ENCODE results near the gene LGALS16.
A peak's percentile ranks its signal among the peaks of the same experiment; 100 is the strongest.
"Not testable (repeated sequence)": the region's sequence is repeated elsewhere in the genome, so short reads cannot be mapped to it uniquely, and the experiment has no call there.

The LGALS16 gene

GRCh38 chr19:39655613-39656012, at the start of gene LGALS16:
TSS of gene LGALS16 (plus strand) at chr19:39655913. CDS start at chr19:39655962, 49 bp downstream.
- DNase-seq (no peak), ATAC-seq (no peak)

- no peak for DNase-seq
- ATAC-seq = no peak
These were observed 48.7 kb upstream of the LGALS16 start for GRCh38 chr19:39607021-39607420.

GRCh38 chr19:39607561-39607960, 48.2 kb upstream of the LGALS16 start:
- no peak for DNase-seq
- no peak for ATAC-seq

- ATAC-seq (no peak), DNase-seq (no peak)
These were observed 42.1 kb upstream of the LGALS16 start for GRCh38 chr19:39613597-39613996.

- no peak for DNase-seq
- no peak for ATAC-seq
These were observed 38.0 kb upstream of the LGALS16 start for GRCh38 chr19:39617745-39618144.

- no peak for ATAC-seq
- no peak for DNase-seq
These were observed 31.8 kb upstream of the LGALS16 start for GRCh38 chr19:39623946-39624345.

- not testable (repeated sequence) for ATAC-seq, DNase-seq
These were observed 28.1 kb upstream of the LGALS16 start for GRCh38 chr19:39627631-39628030.

- DNase-seq (no peak), ATAC-seq (no peak)
These were observed 24.5 kb upstream of the LGALS16 start for GRCh38 chr19:39631178-39631577.

GRCh38 chr19:39631626-39632025, 24.1 kb upstream of the LGALS16 start:
- DNase-seq (no peak), ATAC-seq (no peak)

GRCh38 chr19:39637891-39638290, 17.8 kb upstream of the LGALS16 start:
- ATAC-seq (peak; percentile 28), DNase-seq (no peak)

- ATAC-seq = no peak
- DNase-seq = no peak
These were observed 13.9 kb upstream of the LGALS16 start for GRCh38 chr19:39641773-39642172.

- ATAC-seq (no peak), DNase-seq (no peak)
These were observed 12.1 kb upstream of the LGALS16 start for GRCh38 chr19:39643591-39643990.

- DNase-seq = peak; percentile 16
- ATAC-seq = no peak
These were observed 9.8 kb upstream of the LGALS16 start for GRCh38 chr19:39645800-39646411.

- no peak for DNase-seq
- ATAC-seq = no peak
These were observed 7.8 kb upstream of the LGALS16 start for GRCh38 chr19:39647918-39648317.

- DNase-seq (no peak), ATAC-seq (no peak)
These were observed 4.1 kb downstream of the LGALS16 start for GRCh38 chr19:39659791-39660190.

GRCh38 chr19:39660661-39661060, 4.9 kb downstream of the LGALS16 start:
- DNase-seq = no peak
- ATAC-seq = no peak

GRCh38 chr19:39661565-39661964, 5.9 kb downstream of the LGALS16 start:
- ATAC-seq (no peak), DNase-seq (no peak)

GRCh38 chr19:39669860-39670259, 14.1 kb downstream of the LGALS16 start:
- not testable (repeated sequence) for ATAC-seq, DNase-seq

- ATAC-seq = no peak
- no peak for DNase-seq
These were observed 15.3 kb downstream of the LGALS16 start for GRCh38 chr19:39670998-39671397.

GRCh38 chr19:39671739-39672363, 16.1 kb downstream of the LGALS16 start:
- peak; percentile 30 for DNase-seq
- ATAC-seq = peak; percentile 68

- DNase-seq (no peak), ATAC-seq (no peak)
These were observed 16.8 kb downstream of the LGALS16 start for GRCh38 chr19:39672473-39672872.

GRCh38 chr19:39673862-39674261, 18.1 kb downstream of the LGALS16 start:
- not testable (repeated sequence) for ATAC-seq, DNase-seq

- no peak for DNase-seq
These were observed 20.3 kb downstream of the LGALS16 start for GRCh38 chr19:39676004-39676403.

More at GRCh38 chr19:39676004-39676403, 20.3 kb downstream of the LGALS16 start:
- ATAC-seq = peak; percentile 59
